Stomach (tissue), 4 donors: ENCODE results near the gene PELI2.

ENCODE experiments used
- CTCF ChIP-seq, 7 experiments: fragments of 450-650 bp in 4 of 7; fragments of 200-600 bp in 3 of 7; sonication (generic) in 3 of 7; IDR thresholded peaks; one replicate each; pipeline ENCODE4 v1.5.1; 2016 to 2019; ENCODE audit warnings: antibody characterized with exemption in 7 of 7, control low read depth in 2 of 7, mild to moderate bottlenecking in 1 of 7
- POLR2A ChIP-seq, 4 donors: fragments of 450-650 bp; IDR thresholded peaks; one replicate each; pipeline ENCODE4 v1.6.1; 2016; ENCODE audit warnings: antibody characterized with exemption in 4 of 4, control low read depth in 2 of 4, mild to moderate bottlenecking in 1 of 4, moderate library complexity in 1 of 4

DNA sequence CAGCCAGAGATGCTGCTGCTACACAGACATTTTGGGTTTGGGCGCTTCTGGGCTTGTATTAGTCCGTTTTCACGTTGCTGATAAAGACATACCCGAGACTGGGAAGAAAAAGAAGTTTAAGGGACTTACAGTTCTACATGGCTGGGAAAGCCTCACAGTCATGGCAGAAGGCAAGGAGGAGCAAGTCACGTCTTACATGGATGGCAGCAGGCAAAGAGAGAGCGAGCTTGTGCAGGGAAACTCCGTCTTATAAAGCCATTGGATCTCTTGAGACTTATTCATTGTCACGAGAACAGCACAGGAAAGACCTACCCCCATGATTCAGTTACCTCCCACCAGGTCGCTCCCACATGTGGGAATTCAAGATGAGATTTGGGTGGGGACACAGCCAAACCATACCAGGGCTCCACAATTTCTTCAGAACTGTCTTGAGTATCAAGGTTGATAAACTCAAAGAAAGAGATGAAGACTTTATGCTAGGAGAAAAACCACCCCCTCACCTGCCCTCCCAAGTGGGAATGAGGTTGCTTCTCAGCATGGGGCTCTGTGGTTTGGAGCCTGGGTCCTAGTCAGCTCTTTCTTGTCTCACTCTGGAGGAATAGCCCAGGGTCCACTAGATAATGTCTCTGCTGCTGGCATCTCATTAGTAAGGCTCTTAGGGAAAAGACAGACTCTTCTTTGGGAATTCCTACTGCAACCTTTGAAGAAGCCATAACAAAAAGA is 200.3 kb downstream of the PELI2 start:
- TF ChIP-seq CTCF (IDR thresholded peaks at IDR 0.05), result no peak
- TF ChIP-seq POLR2A (IDR thresholded peaks at IDR 0.05), result no peak
